GM18907 (cell line): ENCODE data around the gene COASY.

Experiments
- ATAC-seq: cut with Tn5 transposase; IDR thresholded peaks from one replicate; pipeline ENCODE4 v1.9.1; 2021; ENCODE audit warnings: mild to moderate bottlenecking, moderate library complexity; ENCODE audit not compliant: unreplicated experiment

The COASY gene

DNA sequence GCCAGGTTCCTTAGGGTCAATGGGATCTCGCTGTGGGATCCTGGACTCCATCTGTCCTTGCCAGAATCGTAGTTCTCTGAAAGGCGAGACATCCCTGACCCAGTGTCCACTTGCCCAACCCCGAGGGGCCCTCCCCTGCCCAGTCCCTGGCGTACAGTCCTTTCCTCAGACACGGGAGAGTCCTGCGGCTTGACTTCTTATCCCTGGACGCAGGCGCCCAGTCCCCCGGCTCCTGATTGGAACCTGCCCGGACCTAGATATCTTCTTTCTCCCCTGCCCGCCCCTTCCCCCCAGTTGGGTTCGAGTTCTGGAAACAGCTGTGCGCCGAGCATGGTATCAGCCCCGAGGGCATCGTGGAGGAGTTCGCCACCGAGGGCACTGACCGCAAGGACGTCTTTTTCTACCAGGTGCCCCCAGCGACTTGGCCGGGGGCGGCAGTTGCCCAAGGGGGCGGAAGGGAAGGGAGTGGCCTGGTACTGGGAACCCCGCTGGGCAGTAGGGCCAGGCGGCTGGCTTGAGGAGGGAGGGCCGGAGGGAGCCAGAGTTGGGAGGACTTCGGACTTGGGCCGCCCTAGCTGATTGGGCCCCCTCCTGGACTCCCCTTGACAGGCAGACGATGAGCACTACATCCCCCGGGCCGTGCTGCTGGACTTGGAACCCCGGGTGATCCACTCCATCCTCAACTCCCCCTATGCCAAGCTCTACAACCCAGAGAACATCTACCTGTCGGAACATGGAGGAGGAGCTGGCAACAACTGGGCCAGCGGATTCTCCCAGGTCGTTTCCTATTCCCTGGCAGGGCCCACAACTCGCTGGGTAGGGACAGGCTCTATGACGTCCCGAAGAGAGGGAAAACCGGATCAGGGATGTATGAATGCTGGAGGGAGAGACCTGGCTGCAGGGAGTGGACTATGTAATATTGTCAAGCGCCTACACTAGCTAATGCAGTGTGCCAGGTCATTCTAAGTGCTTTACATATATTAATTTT, 48.2 kb downstream of the COASY start:
- ATAC-seq: peak; percentile 4

DNA sequence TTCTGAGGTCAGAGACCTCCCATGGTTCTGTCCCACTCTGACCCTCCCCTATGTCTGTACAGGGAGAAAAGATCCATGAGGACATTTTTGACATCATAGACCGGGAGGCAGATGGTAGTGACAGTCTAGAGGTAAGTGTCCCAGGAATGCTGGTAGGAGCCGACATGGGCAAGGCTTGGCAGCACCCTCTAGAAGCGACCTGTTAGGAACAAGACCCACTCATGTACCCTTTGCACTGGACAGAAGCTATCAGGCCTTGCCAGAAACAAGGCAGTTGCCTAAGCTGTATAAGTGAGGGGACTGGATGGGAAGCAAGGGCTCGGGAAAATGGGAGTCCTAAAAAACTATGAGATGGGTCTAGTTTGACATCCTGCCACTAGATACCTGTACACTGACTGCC, 50.1 kb downstream of the COASY start:
- ATAC-seq: no peak

DNA sequence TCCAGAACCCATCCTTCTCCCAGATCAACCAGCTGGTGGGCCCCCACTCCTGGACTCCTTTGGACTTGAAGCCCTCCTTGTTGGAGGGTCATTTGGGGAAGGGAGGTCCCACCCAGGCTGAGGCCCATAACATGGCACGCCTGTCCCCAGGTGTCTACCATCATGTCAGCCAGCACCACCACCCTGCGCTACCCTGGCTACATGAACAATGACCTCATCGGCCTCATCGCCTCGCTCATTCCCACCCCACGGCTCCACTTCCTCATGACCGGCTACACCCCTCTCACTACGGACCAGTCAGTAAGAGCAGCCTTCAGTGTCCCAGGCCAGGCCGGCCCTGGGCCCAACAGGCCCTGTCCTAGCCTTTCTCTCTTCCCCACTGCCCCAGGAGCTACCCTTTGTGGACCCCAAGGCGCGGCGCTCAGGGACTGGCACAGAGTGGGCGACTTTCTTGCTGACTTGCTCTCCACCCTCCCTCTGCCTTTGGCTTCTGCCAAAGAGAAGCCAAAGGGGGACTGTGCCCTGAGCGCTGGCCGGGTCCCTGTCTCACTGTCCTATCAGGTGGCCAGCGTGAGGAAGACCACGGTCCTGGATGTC, 51.8 kb downstream of the COASY start:
- ATAC-seq: no peak
